ENCODE data around the gene INSM1. TPM values are rescaled to one million over a fixed set of nuclear protein-coding genes. Genes with fewer than 3 reads are reported as not detected.

The INSM1 gene
- total RNA-seq, 1 experiment from 2014 or later = 1.2 TPM

DNA sequence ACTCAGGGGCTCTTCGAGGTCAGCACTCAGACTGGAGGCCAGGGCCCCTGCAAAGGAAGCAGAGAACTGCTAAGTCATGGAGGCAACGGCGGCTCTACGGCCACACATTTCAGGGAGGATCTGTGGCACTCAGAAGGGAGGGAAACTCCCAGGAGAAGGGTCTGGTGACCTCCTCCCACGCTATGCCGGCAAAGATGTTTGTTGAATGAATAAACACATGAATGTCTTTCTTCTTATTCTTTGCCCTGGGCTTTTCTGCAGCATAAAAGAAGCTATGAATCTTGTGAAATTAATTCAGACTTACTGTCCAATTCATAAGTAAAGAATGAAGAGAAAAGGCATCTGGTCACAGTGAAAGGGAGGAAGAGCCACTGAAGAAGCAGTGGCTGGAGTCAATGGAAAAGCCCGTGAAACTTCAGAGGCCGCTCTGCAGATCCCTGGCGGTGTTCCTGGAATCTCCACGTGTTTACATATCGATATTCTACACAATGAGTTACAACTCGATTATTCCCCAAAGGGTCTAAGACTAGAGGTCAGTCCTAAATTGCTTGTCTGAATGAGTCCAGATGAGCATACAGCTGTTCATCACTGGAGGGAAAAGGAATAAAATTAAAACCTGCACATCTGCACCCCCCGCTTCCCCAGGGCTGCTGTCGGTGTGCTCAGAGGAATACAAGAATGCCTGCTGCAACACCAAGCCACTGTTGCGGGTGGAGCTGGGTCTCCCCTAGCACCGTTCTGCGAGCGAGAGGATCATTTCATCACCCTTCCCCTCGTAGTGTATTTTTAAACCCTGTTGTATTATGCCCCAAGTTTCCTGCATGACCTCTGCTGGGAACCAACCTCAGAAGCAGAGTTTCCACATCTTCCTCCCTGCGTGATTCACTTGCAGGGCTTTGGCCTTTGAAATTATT, 25.6 kb downstream of the INSM1 start:
- no peak for DNase-seq (ENCODE audit: low read depth)

DNA sequence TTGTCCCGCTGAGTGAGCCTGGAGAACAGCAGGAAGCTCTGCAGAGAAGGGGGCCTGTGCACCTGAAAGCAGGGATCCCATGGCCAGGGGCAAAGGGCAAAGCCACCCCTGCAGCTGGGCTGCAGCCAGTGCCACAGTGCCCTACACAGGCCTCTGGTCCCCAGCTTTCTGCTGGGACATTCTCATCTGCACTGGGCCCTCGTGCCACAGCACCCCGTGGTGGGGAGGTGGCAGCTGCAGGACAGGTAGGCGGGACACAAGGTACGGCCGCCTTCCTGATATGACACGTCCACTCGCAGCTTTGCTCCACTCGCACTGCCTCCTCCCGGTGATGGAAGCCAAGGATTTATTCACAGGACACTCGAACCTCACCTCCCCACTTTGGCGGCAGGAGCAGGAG, 27.2 kb downstream of the INSM1 start:
- no peak for DNase-seq (ENCODE audit: low read depth)

DNA sequence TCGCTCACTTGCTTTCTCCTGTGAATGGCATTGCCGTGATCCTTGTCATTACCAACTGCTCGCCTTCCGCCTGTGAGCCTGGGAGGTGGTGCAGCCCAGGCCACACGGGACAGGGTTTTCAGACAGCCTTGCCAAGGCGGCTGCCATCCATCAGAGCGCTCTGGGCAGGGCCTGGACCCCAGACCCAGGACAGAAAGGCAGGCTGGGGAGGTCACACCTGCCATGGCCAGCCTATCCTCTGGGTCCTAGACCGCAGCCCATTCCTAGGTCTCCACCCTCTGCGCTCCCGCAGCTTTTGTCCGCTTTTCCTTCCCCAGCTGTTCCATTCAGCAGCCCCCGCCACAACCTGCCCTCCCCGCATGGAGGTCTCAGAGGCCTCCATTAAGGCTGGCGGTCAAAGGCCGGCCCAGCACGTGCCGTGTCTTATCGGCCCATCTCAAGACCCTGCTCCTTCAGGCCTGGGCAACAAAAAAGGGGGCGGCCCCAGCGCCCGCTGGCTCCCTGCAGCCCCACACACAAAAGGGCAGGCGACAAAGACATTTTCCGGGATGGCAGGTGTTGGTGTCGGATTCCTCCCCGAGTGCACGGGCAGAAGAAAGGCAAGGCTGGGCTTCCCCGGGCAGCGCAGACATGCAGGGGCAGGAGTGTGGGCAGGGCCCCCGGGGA, 28.1 kb downstream of the INSM1 start:
- no peak for DNase-seq (ENCODE audit: low read depth)

DNA sequence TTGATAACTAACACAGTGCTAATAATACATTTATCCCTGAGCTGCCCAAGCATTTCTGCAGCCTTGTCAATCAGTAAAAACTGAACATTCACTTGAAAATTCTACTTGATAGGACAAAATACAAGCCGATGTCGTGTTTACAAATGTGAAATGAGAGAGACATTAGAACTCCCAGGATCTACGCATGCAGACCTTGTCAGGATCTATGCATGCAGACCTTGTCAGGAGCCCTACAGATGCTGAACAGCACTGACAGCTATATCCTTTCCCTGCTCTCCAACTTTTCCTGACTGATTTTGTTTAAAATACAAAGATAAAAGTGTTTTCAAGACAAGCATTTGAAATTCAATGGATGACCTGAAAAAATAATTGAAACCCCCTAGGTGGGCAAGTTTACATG, 28.9 kb downstream of the INSM1 start:
- no peak for DNase-seq (ENCODE audit: low read depth)

DNA sequence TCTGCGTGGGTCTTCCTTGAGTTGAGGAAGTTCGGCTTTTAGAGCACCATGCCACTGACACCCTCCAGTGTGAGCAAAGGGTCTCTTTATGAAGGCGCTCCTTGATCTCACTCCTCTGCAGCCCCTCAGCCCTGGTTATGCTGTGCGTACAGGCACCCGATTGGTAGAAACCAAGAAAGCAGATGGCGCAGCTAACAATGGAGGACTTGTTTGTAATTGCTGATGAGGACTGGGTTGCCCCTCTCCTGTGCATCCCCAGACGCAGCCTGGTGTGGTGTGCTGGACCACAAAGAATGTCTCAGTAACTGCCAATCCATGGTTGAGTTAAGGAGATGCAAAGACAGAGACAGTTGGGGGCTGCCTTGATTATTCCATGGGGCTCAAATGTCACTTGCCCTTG, 30.2 kb downstream of the INSM1 start:
- DNase-seq (ENCODE audit: low read depth) = no peak

DNA sequence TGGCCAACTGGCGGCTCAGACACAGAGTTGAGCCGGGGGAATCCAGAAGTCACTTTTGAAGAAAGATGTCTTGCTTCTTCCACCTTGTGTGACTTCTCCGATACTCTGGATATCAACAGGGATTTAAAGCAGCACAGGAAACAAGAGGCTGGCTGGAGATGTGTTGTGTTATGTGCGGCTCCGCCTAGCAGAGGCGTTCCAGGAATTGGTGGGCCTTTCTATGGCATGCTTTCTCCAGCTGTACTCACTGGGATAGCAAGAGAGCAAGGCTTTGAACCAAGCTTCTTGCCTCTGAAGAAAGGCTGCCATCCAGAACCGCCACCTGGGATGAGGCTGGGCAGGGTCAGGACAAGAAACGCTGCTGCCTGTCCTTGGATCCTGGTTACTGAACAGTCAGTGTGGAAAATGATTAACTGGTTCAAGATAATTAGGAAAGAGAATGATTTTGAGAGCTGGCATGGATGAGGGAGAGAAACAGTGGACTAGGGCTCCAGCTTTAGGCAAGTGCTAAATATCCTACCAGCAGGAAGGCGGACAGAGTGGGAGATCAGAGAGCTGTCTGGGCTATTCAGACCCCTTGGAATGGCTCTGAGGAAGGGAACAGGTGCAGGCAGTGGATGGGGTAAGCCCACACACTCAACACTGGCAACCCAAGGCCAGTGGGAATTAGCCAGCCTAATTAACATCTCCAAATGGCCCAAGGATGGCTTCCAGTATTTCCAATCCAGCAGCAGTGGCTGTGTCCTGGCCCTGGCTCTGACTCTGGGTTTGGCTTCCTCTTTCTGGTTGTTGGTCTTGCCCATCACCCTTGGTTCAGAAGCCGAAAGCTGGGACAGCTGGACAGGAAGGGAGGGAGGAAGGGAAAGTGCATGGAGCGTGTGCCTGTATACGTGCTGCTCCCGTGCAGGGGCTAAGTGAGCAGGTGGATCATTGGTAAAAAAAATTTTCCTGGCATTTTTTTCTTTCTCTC, 31.9 kb downstream of the INSM1 start:
- DNase-seq (ENCODE audit: low read depth) = no peak

DNA sequence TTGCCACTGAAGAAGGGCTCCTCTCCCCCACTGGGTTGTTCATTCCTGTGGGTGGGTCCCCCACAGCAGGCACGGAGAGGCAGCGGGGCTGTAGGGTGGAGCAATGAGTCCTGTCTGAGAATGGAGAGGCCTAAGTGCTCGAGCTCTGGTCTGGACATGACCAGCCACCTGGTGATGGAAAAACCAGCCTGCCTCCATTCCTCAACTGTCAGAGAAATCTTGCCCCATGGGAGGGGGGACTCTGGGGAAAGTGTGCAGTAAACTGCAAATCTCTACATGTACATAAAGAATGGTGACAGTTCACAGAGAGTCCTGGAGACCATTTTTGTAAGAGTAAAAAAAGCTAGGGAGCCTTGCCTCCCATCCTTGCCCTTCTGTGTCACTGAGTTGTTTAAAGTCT, 34.1 kb downstream of the INSM1 start:
- no peak for DNase-seq (ENCODE audit: low read depth)

DNA sequence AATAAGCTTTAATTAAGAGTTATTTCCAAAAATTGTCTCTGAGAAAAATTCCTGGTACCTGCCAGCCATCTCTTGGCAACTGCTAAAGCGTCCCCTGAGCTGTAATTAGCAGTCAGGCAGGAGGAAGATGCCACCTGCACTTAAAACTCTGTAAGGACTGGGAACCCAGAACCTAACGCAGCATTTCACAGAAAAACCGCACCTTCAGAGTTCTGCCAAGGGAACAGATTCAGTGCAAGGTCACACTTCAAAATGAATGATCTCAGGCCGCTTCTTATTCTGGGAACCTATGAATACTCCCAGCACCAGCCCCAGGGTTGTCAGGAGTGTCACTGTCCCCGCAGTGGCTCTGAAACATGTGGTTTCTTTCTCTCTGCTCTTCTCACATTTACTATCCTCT, 36.7 kb downstream of the INSM1 start:
- no peak for DNase-seq (ENCODE audit: low read depth)

DNA sequence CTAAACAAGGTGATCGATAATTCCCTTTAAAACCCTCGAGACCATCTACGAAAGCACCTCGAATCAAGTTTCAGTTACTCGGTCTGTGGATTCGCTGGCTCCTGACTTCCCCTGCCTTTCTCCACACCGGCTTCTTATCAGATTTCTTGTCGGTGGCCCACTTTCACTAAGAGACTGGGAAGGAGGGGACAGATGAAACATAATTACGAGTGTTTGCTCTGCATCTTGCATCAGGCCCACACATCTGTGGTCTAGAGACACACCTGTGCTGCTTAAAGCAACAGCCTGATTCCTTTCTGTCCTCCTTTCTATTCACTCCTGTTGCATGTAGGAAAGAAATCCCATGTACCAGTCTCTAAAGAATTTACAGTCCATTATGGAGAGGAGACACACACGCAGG, 37.7 kb downstream of the INSM1 start:
- no peak for DNase-seq (ENCODE audit: low read depth)

DNA sequence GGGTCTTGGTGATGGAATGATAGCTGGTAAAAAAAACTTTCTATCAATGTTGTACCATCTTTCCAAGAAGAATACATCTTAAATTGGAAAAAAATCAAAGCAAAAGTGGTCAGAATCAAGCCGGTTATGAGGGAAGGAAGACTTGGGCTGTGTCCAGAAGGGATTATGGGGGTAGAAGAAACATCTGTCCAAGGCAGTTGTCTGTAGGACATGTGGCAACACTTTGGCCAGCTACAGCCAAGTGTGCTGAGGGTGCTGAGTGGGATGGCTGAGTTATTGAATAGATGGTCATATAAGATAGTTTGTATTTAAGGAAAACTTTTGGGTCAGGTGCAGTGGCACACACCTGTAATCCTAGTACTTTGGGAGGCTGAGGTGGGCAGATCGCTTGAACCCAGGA, 38.4 kb downstream of the INSM1 start:
- no peak for DNase-seq (ENCODE audit: low read depth)

DNA sequence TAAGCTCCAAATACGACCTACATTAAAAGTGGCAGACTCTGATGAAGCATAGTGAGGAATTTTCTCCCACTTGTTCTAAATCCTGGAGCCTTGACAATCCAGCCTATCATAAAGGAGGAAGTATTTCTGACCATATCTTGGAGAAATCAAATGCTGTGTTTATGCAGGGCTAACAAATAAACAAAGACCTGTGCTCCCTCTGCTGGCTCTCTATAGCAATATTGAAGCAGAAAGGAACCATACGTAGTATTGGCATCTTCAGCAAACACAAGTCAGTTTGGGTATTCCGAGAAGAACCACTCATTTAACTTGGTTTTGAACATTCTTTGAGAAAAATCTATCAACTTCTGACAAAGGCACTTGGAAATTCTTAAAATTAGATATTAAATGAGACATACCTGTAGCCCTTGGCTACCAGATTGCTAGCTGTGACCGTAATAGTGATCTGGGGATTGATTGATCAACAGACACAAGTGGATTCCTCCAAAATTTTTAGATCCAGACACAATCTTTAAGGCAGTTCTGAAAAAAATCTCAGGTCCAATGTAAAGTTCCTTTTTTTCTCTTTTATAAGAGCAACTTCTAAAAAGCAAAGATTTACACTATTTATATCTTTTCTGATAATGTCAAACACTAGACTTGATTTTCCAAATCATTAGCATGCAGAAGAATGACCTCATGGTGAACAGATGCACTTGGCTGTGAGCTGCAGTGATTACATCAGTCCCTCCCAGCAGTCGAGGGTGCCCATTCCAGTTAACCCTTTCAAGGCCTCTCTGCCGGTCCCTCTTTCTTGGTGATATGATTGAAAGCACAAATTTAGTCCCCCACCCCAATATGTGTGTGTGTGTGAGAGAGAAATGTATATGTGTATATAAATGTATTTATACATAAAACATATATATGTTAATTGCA, 40.2 kb downstream of the INSM1 start:
- peak; percentile 49 for DNase-seq (ENCODE audit: low read depth)

DNA sequence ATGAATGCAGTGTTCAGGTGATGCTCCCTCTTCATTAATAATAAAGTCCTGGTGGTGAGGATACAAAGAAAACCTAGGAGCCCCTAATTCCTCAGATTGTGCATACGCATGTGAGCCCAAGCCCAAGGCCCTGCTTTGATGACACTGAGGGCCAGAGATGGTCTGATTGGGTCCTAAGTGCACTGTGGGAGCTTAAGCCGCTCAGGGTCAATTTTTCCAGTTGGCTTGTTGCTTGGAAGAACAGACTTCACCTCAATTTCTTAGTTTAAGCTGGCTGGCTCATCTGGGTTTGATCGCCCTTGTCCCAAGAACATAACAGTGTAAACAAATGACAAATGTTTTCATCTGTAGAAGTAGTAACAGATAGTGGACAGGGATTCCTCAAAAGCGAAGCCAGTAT, 41.4 kb downstream of the INSM1 start:
- no peak for DNase-seq (ENCODE audit: low read depth)

DNA sequence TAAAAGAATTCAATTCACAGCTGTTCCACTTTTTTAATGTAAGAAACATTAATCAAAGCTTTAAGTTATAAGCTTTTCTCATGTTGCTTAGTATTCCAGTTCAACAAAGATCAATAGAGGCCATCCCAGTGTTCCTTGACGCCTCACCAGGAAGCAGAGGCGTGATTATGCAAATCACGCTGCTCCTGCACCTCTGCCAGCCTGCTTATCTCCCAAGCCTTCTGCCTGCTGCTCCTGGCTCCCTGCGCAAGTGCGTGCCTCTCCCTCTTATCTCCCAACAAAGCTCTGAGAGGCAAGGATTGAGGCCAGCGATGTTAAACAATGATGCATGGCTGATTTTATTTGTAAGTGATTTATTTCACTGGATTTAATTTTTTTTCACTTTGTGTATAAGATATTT, 42.8 kb downstream of the INSM1 start:
- no peak for DNase-seq (ENCODE audit: low read depth)

DNA sequence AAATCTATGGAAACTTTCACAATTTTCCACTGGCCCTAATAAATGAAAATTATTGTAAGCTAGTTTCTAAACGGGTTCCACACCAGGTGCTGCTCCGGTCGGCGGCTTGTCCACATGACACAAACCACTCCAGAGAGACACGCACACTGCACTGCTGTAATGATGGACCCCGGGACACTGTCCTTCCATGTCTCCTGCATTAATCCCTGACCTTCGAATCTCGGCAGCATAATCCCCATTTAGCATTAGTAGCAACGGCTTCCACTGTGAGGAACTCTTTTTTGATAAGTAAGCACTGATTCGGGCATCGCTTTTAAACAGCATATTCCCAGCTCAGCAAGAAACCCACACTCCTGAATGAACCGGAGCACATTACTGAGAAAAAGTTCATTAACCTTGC, 43.5 kb downstream of the INSM1 start:
- DNase-seq (ENCODE audit: low read depth) = no peak

DNA sequence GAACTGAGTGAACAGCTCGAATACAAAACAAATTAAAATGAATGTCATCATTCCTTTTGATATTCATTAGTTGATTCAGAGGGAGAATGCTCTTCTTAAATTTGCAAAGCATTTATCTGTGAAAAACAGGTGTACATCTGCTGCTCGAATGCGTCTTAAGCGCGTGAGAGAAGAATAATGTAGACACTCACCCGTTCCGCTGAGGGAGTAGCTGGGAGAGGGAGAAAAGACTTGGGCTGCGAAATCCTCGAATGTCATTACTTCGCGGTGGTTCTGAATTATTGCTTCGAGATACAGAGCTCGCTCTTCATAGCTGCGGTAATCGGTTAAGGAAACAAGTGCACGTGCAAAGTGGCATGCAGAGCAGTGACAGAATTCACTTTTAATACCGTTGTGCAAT, 43.9 kb downstream of the INSM1 start:
- no peak for DNase-seq (ENCODE audit: low read depth)

DNA sequence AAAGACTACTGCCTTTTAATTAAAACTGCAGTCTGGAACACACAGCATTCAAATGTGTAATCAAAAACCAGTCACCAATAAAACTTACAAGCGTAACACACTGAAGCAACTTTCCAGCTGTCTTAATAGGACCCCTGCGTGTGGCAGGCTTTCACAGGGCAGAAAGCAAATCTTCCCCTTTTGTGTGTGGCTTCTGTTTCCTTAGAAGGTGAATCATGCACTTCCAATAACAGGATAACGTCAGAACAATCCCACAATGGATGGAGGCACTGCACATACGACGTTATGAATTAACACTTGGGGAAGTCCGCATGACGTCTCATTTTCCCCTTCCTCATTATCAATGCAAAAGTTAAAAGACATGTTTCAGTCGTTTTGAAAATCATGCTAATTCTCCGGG, 44.8 kb downstream of the INSM1 start:
- peak; percentile 3 for DNase-seq (ENCODE audit: low read depth)

DNA sequence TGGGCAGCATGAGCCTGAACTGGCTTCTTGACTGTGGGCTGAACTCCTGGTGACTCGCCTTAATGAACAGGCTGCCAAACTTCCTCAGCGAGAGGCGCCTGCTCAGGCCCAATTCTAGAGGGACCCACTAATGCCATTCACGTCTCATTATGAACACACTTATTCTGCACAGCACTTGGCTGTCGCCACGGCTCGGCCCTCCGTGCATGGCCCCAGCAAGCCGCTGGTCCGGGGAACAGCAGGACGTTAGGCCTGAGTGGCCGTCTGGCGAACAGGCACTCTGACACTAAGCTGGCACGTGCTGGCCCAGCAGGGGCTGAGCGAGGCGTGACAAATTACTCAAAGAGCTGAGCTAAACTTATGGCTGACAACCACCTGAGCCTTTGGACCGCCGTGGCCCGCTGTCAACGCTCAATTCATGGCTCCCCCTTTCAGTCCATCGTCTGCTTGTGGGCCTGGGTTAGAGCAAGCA, 45.9 kb downstream of the INSM1 start:
- peak; percentile 9 for DNase-seq (ENCODE audit: low read depth)

DNA sequence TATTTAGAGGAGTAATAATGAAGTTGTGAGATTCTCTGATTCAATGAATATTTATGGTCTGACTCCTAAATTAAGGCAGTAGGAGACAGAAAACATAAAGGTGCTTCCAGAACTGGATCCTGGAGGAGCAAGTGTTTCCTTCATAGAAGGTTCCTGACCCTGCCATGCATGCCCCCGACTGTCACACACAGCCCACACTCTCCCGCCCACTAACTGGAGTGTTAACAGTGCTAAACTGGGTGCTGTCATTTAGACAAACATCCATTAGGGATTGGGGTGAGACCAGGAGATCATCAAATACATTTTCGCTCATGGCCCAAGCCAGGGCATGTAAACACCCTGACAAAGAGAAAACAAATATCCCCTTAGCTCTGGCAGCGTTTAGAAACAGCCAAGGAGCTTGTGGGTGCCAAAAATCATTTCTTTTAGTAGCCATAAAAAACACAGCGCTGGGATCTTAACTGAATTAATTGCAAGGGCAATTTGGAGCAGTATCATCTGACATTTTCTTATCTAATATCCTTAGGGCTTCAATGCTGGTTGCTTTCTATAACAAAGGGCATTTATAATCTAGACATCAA, 46.8 kb downstream of the INSM1 start:
- DNase-seq (ENCODE audit: low read depth) = no peak

DNA sequence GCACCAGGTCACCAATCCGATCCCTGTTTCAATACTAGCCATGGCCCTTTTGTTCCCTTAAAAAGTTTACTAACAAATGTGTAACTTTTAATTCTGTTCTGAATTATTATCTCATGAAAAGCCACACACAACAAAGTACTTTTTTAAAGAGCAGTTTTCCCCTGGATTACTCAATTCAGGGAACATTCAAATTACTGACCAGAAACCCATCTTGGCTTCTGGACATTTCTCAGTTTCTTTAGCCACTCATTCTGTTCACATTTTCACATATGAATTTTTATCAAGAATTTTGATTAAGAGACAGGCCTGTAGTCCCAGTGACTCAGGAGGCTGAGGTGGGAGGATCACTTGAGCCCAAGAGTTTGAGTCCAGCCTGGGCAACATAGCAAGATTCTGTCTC, 47.4 kb downstream of the INSM1 start:
- no peak for DNase-seq (ENCODE audit: low read depth)

DNA sequence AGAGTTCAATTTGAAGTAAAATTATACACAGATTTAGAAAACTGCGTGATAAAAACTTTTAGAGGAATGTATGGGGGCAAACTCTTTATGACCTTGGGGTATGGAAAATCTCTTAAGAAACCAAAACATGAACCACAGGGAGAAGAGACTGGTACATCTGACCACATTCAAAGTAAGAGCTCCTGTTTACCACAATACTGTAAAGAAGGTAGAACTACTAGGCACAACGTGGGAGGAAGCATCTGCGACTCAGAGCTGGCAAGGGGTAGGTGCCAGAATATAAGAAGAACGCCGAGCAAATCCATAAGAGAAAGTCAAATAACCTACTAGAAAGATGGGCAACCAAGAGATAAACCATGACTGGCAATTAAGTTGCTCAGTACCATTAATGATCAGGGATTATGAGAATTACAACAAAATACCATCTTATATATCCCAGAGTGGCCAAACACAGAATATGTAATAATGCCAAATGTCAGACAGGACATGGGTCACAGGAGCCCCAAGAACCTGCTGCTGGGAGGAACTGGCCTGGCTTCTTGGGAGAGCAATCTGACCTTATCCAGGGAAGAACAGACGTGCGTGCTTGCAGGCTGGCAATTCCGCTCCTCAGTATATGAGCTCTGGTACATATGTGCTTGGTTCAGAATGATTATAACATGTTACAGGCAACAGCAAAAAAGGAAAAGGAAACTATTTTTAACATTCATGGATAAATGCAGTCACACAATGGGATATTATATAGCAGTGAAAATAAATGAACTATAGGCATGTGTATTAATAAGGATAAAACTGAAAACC, 50.2 kb downstream of the INSM1 start:
- DNase-seq (ENCODE audit: low read depth) = no peak
